ENCODE data around the gene OTOP2.

GRCh38 chr17:74904687-74905409 lies 19.2 kb upstream of the OTOP2 start:
- TF ChIP-seq POLR2A (IDR thresholded peaks at IDR 0.05): no peak
- TF ChIP-seq, protein P1, sequence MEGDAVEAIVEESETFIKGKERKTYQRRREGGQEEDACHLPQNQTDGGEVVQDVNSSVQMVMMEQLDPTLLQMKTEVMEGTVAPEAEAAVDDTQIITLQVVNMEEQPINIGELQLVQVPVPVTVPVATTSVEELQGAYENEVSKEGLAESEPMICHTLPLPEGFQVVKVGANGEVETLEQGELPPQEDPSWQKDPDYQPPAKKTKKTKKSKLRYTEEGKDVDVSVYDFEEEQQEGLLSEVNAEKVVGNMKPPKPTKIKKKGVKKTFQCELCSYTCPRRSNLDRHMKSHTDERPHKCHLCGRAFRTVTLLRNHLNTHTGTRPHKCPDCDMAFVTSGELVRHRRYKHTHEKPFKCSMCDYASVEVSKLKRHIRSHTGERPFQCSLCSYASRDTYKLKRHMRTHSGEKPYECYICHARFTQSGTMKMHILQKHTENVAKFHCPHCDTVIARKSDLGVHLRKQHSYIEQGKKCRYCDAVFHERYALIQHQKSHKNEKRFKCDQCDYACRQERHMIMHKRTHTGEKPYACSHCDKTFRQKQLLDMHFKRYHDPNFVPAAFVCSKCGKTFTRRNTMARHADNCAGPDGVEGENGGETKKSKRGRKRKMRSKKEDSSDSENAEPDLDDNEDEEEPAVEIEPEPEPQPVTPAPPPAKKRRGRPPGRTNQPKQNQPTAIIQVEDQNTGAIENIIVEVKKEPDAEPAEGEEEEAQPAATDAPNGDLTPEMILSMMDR (IDR thresholded peaks at IDR 0.05): no peak
